Stomach (tissue), 4 donors: Measurements from ENCODE around the gene CLSTN1.

Experiments used
- CTCF ChIP-seq, 7 experiments: fragments of 450-650 bp in 4 of 7; fragments of 200-600 bp in 3 of 7; sonication (generic) in 3 of 7; IDR thresholded peaks; one replicate each; pipeline ENCODE4 v1.5.1; 2016 to 2019; ENCODE audit warnings: antibody characterized with exemption in 7 of 7, control low read depth in 2 of 7, mild to moderate bottlenecking in 1 of 7
- POLR2AphosphoS5 ChIP-seq, 3 donors: sonication (generic); formaldehyde crosslinking; IDR thresholded peaks; one replicate each; pipeline ENCODE4 v1.6.1; 2016; ENCODE audit warnings: antibody characterized with exemption in 3 of 3

GRCh38 chr1:9726905-9727595, 96.7 kb downstream of the CLSTN1 start:
- TF ChIP-seq CTCF (IDR thresholded peaks at IDR 0.05) (no peak), POLR2AphosphoS5 (IDR thresholded peaks at IDR 0.05) (no peak)
